Measurements from ENCODE around the gene SLC35F4.

DNA sequence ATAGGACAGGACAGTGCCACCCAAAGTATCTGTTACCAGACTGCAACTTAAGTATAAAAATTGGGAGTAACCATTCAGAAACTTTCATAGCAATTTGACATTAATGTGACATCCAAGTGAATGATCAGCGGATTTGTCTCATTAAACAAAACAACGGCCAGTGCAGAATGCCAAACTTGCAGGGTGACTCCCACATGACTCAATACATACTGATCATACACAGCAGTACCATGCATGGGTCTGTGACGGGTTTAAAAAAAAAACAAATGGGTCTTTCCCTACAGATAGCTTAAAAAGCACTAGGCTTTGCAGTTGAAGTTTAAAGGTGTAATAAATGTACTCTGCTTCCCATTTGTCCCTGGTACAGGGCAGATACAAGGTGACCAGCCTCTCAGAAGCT, 116.6 kb downstream of the SLC35F4 start:
- TF ChIP-seq POLR2A (IDR thresholded peaks at IDR 0.05) (no peak), CTCF (IDR thresholded peaks at IDR 0.05) (no peak), EP300 (IDR thresholded peaks at IDR 0.05) (no peak)
